Stimulated activated CD4-positive, alpha-beta T cell treated with anti-CD3 and anti-CD28 coated beads, Interleukin-12 subunit alpha, Interleukin-12 subunit beta, amount 100 ng/mL, for 48 hours (primary cell): ENCODE results near the gene UXS1.

Source experiments
- DNase-seq, 3 donors: peaks; one replicate each; pipeline ENCODE4 v3.0.0-alpha.2; 2020; ENCODE audit warnings: low read depth in 2 of 3, low spot score in 1 of 3

Gene UXS1

DNA sequence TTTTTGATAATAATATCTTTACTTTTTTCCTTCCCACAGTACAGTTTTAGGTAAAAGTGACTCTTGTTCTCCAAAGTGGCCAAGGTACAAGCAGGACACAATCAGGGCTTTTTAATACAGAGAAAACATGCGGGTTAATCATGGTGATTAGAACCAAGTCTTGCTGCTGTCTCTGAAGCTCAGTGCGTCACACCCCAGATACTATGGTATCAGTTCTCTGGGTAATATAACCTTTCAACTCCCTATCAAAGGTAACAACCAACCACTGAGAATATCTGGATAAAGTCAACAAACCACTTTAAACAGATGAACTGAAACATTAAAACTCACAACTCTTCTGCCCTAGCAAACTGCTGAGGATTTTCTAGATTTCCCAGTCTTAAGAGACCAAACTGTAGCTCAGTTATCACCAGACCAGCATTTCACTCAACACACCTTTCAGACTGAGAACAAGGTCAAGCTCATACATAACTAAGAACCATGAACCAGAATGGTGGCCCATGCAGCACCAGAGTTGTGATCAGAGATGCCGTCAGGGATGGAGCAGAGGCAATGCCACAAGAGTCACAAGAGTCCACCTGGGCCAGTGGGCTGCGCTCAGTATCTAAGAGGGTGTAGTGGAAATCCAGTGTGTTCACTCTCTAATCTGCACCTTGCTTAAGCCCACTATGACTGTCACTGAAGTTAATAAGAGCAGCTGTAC lies 103.0 kb downstream of the UXS1 start:
- no peak for DNase-seq

- no peak for DNase-seq
Measured at GRCh38 chr2:106089611-106090010, 104.5 kb downstream of the UXS1 start.

- peak in 1 of 3 donors; percentile 49 for DNase-seq
Measured at GRCh38 chr2:106085181-106085940, 108.7 kb downstream of the UXS1 start.

GRCh38 chr2:106080959-106081358 lies 113.1 kb downstream of the UXS1 start:
- DNase-seq = no peak

DNA sequence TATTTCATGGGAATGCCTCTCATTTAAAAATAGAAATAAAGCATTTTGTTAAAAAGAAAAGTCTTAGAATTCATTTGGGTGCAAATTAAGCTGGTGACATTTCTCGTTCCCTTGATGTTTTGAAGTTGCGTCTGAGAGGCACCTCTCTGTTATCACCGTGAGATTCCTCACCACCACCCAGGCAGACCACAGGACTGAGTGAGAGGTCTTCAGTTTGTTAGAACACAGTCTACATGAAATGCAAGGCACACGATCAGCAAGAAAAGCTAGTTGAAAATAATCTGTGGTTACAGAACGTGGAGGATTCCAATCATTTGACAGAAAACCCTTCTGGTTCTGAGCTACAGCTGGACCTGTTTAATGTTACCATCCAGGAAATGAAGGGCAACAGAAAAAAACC lies 116.0 kb downstream of the UXS1 start:
- DNase-seq = no peak

GRCh38 chr2:106076941-106077340 lies 117.2 kb downstream of the UXS1 start:
- no peak for DNase-seq

GRCh38 chr2:106075048-106075447 lies 119.1 kb downstream of the UXS1 start:
- DNase-seq = no peak

GRCh38 chr2:106073678-106074406 lies 120.3 kb downstream of the UXS1 start:
- no peak for DNase-seq

DNA sequence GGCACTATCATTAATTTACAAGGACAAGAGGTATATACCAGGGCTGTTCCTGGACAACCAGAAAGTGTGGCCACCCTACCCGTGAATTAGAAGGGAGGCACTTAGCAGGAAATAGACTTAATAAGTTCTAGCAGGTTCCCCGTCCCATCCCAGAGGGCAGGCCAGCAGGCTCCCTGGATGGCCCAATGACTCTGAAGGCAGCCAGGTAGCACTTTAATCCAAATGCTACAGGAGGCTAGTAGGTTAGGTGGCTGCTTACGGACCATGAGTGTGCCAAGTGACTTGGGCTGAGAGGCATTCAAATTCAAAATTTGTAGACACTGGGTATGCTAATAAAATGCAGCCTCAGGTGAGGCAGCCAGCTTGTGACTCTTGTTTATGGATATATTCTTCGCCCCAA lies 123.9 kb downstream of the UXS1 start:
- no peak for DNase-seq

DNA sequence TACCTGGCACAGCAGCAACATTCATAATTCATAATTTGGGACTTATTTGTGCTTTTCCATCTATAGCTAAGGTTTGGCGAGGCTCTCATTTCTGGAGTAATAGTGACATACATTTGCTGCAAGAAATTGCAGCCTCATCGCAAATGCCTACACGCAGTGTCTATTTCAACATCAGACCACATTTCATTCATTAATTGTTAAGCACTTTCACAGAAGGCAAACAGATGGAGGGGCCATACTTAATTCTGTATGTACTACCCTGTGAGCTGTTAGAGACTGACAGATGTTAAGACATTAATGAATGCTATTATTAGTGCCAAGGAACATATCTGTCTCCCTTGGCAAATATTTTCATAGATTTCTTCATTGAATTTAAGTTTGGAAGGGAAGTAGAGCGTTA lies 125.7 kb downstream of the UXS1 start:
- no peak for DNase-seq

GRCh38 chr2:106065983-106066820 lies 127.9 kb downstream of the UXS1 start:
- no peak for DNase-seq

GRCh38 chr2:106065268-106065982 lies 128.7 kb downstream of the UXS1 start:
- DNase-seq = no peak

DNA sequence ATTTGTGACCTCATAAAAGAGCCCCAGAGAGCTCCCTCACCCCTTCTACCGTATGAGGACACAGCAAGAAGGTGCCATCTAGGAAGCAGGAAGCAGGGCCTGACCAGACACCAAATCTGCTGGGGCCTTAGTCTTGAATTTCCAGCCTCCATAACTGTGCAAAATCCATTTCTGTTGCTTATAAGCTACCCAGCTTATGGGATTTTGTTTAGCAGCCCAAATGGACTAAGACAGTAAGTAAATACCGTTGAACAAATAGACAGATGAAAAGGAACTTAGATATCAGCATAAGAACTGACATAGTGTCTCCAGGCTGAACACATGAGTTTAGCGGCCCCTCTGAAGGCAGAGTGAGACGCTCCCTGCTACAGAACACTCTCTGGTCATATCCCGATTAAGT lies 130.9 kb downstream of the UXS1 start:
- no peak for DNase-seq

GRCh38 chr2:106062627-106063026 lies 131.5 kb downstream of the UXS1 start:
- DNase-seq = no peak

DNA sequence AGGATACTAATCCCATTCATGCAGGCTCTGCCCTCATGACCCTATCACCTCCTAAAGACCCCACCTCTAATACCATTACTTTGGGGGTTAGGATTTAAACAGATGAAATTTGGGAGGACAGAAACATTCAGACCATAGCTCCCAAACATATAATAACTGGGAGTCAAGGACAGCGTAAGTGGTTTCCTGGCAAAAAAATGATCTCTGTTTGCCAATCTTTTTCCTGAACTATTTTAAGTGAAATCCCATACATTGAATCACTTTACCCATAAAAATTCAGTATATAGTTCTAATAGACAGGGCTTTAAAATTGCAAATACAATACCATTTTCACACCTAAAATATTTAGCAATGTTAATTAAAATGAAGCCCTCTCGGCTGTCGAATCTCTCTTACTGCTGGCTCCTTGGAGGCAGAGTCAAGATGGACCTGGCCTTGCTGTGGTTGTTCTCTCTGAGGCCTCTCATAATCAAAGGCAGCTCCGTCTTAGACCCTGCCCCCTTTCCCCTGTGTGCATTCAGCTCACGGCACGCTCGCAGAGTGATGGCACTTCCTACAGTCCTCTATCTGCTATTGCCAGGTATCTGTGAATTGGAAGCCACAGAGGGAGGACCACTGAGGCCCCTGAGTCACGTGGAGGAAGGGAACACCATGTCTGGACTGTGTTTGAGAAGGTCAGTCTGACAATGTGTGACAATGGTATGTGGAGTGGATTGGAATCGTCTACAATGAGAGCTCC lies 132.3 kb downstream of the UXS1 start:
- DNase-seq = no peak

GRCh38 chr2:106059416-106060065 lies 134.6 kb downstream of the UXS1 start:
- no peak for DNase-seq

DNA sequence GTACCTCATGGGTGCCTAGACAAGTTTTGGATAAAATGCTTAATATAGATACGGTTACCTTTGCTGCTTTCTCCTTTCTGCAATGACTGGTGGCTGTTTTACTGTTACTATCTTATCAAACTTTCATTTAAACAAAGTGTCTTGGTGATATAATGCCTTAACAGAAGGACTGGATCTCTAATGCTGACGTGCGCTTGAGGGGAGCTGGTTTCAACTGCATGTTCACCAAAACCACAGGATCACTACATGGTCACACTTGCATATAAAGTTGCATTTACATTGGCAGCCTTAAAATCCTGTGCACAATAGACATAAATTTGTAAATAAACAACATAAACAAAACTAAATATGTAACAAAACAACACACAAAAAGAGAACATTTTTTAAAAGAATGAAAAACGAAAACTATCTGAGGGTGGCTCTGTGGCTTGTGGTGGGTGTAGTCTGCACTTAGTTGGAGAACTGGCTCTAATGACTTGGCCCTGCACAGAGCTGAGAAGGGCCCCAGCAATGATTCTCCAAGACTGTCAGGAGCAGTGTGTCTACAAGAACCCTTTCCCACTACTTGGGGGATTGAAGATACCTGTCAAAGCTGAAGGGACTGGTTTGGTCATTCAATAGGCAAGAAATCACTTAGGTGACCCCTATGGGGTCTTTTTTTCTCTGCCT lies 135.5 kb downstream of the UXS1 start:
- no peak for DNase-seq

DNA sequence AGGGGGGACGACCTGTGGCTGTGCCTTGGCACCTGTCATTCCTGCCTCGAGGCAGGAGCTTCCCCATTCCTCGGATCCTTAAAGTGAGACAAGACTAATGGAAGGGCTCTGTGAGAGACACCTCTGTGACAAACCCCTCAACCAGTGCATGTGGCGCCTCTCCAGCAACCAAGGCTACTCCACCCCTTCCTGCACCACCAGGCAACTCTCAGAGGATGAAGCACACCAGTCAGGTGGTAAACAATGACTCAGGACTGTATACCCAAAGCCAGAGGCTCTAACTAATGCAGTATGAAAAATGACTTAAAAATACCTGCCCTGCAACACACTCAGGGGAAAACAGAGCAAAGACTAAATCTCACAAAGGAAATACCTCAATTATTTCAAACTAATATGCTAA lies 136.9 kb downstream of the UXS1 start:
- DNase-seq = no peak
